Measurements from ENCODE around the gene KIFBP. TPM values are rescaled to one million over a fixed set of nuclear protein-coding genes. Genes with fewer than 3 reads are reported as not detected.
"Not testable (repeated sequence)": the region's sequence is repeated elsewhere in the genome, so short reads cannot be mapped to it uniquely, and the experiment has no call there.

The KIFBP gene
- total RNA-seq, 2 experiments from 2014 or later, result 16.4 to 18.3 TPM

- Mint-ChIP-seq H3K27me3 (no peaks in the 10 kb centered on the region), H3K9me3 (no peaks in the 10 kb centered on the region), H3K4me1 (peaks cover 41% of the 10 kb centered on the region), H3K27ac (no peak overlapping the region), H3K36me3 (ENCODE audit: low read depth) (peaks cover 75% of the 10 kb centered on the region), H3K4me3 (no peak overlapping the region)
- POLR2A ChIA-PET, result no interaction called here
- CTCF ChIA-PET, result no interaction called here
- no peak for DNase-seq
These were observed 25.5 kb upstream of the KIFBP start for GRCh38 chr10:68963151-68963550.

GRCh38 chr10:68973975-68974374, 14.6 kb upstream of the KIFBP start:
- H3K27ac Mint-ChIP-seq, result peak overlapping the region; percentile 12
- no peak overlapping the region for H3K4me3 Mint-ChIP-seq
- no peaks in the 10 kb centered on the region for H3K27me3 Mint-ChIP-seq
- peaks cover 28% of the 10 kb centered on the region for H3K4me1 Mint-ChIP-seq
- H3K9me3 Mint-ChIP-seq, result no peaks in the 10 kb centered on the region
- DNase-seq, result no peak
- ChIA-PET POLR2A (interaction anchor here (1.5 to 2.4 kb wide), 3 partner anchors 10 to 18 kb away, joined by 6 to 15 read pairs (median 9); partner anchors contain the start of gene DDX21), CTCF (interaction anchor here (0.9 kb wide), 1 partner anchor 14 kb away, joined by 3 read pairs; no protein-coding TSS in a partner anchor)
- H3K36me3 Mint-ChIP-seq (ENCODE audit: low read depth), result peaks cover 79% of the 10 kb centered on the region

GRCh38 chr10:68975936-68976473, 12.6 kb upstream of the KIFBP start:
- H3K27ac Mint-ChIP-seq, H3K4me3 Mint-ChIP-seq, H3K9me3 Mint-ChIP-seq, CTCF ChIA-PET, H3K27me3 Mint-ChIP-seq, DNase-seq: not testable (repeated sequence)
- Mint-ChIP-seq H3K4me1 (peaks cover 18% of the 10 kb centered on the region), H3K36me3 (ENCODE audit: low read depth) (peaks cover 82% of the 10 kb centered on the region)
- POLR2A ChIA-PET, result interaction anchor here (1.1 to 1.5 kb wide), 2 partner anchors 10 to 16 kb away, joined by 3 read pairs; no protein-coding TSS in a partner anchor

GRCh38 chr10:68979738-68980137, 8.9 kb upstream of the KIFBP start:
- POLR2A ChIA-PET, result interaction anchor here (2.1 kb wide), 1 partner anchor 10 kb away, joined by 8 read pairs; no protein-coding TSS in a partner anchor
- H3K27ac Mint-ChIP-seq, result peak overlapping the region; percentile 5
- H3K36me3 Mint-ChIP-seq (ENCODE audit: low read depth), result peaks cover 79% of the 10 kb centered on the region
- peaks cover 10% of the 10 kb centered on the region for H3K4me1 Mint-ChIP-seq
- not testable (repeated sequence) for H3K27me3 Mint-ChIP-seq, DNase-seq, H3K4me3 Mint-ChIP-seq, H3K9me3 Mint-ChIP-seq
- CTCF ChIA-PET, result interaction anchor here (1.2 to 1.4 kb wide), 3 partner anchors 8 to 116 kb away, joined by 3 read pairs; partner anchors contain the start of gene DDX21

- DNase-seq, result no peak
- H3K27ac Mint-ChIP-seq, result no peak overlapping the region
- ChIA-PET CTCF (interaction anchor here (0.6 to 1.6 kb wide), 9 partner anchors 11 to 121 kb away, joined by 3 to 14 read pairs (median 4); partner anchors contain the start of gene DDX21), POLR2A (interaction anchor here (0.9 to 1.5 kb wide), 5 partner anchors 11 to 120 kb away, joined by 3 to 5 read pairs (median 4); partner anchors contain the start of gene DDX21)
- peaks cover 79% of the 10 kb centered on the region for H3K36me3 Mint-ChIP-seq (ENCODE audit: low read depth)
- no peaks in the 10 kb centered on the region for H3K27me3 Mint-ChIP-seq
- no peaks in the 10 kb centered on the region for H3K9me3 Mint-ChIP-seq
- H3K4me1 Mint-ChIP-seq, result peaks cover 9% of the 10 kb centered on the region
- no peak overlapping the region for H3K4me3 Mint-ChIP-seq
These were observed 7.5 kb upstream of the KIFBP start for GRCh38 chr10:68981074-68981473.

- POLR2A ChIA-PET, result interaction anchor here (2.5 kb wide), 1 partner anchor 8 kb away, joined by 9 read pairs; no protein-coding TSS in a partner anchor
- no peak overlapping the region for H3K4me3 Mint-ChIP-seq
- H3K4me1 Mint-ChIP-seq, result peaks cover 12% of the 10 kb centered on the region
- no peak overlapping the region for H3K27ac Mint-ChIP-seq
- no peak for DNase-seq
- no peaks in the 10 kb centered on the region for H3K27me3 Mint-ChIP-seq
- H3K36me3 Mint-ChIP-seq (ENCODE audit: low read depth), result peaks cover 74% of the 10 kb centered on the region
- CTCF ChIA-PET, result no interaction called here
- H3K9me3 Mint-ChIP-seq, result no peaks in the 10 kb centered on the region
These were observed 6.2 kb upstream of the KIFBP start for GRCh38 chr10:68982389-68982788.

GRCh38 chr10:68987611-68988010, 992 bp upstream of the KIFBP start:
- Mint-ChIP-seq H3K4me1 (peaks cover 49% of the 10 kb centered on the region), H3K27ac (peak overlapping the region; percentile 29)
- POLR2A ChIA-PET, result interaction anchor here (0.9 to 3.6 kb wide), 9 partner anchors 14 to 241 kb away, joined by 3 to 18 read pairs (median 4); partner anchors contain the start of genes DDX21, SRGN and SUPV3L1

GRCh38 chr10:68989317-68989990, 851 bp downstream of the KIFBP start:
- Mint-ChIP-seq H3K9me3 (no peaks in the 10 kb centered on the region), H3K4me3 (peak overlapping the region; percentile 97), H3K36me3 (ENCODE audit: low read depth) (peaks cover 30% of the 10 kb centered on the region), H3K27ac (peak overlapping the region; percentile 89), H3K4me1 (peaks cover 62% of the 10 kb centered on the region), H3K27me3 (no peaks in the 10 kb centered on the region)
- POLR2A ChIA-PET, result interaction anchor here (0.7 to 3.6 kb wide), 14 partner anchors 16 to 240 kb away, joined by 3 to 18 read pairs (median 4); partner anchors contain the start of genes DDX21, DDX50 and SRGN
- CTCF ChIA-PET, result interaction anchor here (0.8 to 4.1 kb wide), 8 partner anchors 16 to 104 kb away, joined by 3 to 26 read pairs (median 6); partner anchors contain the start of genes DDX21 and SRGN
- DNase-seq, result no peak

More at GRCh38 chr10:68987611-68988010, 992 bp upstream of the KIFBP start:
- Mint-ChIP-seq H3K27me3 (no peaks in the 10 kb centered on the region), H3K9me3 (no peaks in the 10 kb centered on the region), H3K36me3 (ENCODE audit: low read depth) (peaks cover 42% of the 10 kb centered on the region), H3K4me3 (no peak overlapping the region)
- no peak for DNase-seq
- CTCF ChIA-PET, result interaction anchor here (0.7 to 4.1 kb wide), 13 partner anchors 8 to 405 kb away, joined by 3 to 26 read pairs (median 4); partner anchors contain the start of gene DDX21

- Mint-ChIP-seq H3K9me3 (no peaks in the 10 kb centered on the region), H3K4me1 (peaks cover 70% of the 10 kb centered on the region), H3K27me3 (no peaks in the 10 kb centered on the region), H3K27ac (no peak overlapping the region), H3K4me3 (no peak overlapping the region), H3K36me3 (ENCODE audit: low read depth) (peaks cover 15% of the 10 kb centered on the region)
- ChIA-PET POLR2A (interaction anchor here (0.7 kb wide), 1 partner anchor 37 kb away, joined by 3 read pairs; the partner anchor contains the start of gene DDX21), CTCF (interaction anchor here (0.6 to 1.2 kb wide), 2 partner anchors 12 to 23 kb away, joined by 3 to 5 read pairs; no protein-coding TSS in a partner anchor)
- no peak for DNase-seq
These were observed 4.2 kb downstream of the KIFBP start for GRCh38 chr10:68992636-68993440.

- DNase-seq, result no peak
- ChIA-PET POLR2A (no interaction called here), CTCF (no interaction called here)
- peaks cover 22% of the 10 kb centered on the region for H3K36me3 Mint-ChIP-seq (ENCODE audit: low read depth)
- H3K9me3 Mint-ChIP-seq, result no peaks in the 10 kb centered on the region
- H3K27me3 Mint-ChIP-seq, result no peaks in the 10 kb centered on the region
- peak overlapping the region; percentile 78 for H3K27ac Mint-ChIP-seq
- peak overlapping the region; percentile 10 for H3K4me3 Mint-ChIP-seq
- H3K4me1 Mint-ChIP-seq, result peaks cover 50% of the 10 kb centered on the region
These were observed 8.6 kb downstream of the KIFBP start for GRCh38 chr10:68997211-68997610.

- H3K27me3 Mint-ChIP-seq, result no peaks in the 10 kb centered on the region
- no peak overlapping the region for H3K4me3 Mint-ChIP-seq
- ChIA-PET CTCF (interaction anchor here (0.8 to 4.2 kb wide), 24 partner anchors 9 to 388 kb away, joined by 3 to 112 read pairs (median 5); partner anchors contain the start of genes DDX21, KIFBP and SRGN), POLR2A (interaction anchor here (0.7 to 4.8 kb wide), 11 partner anchors 15 to 100 kb away, joined by 3 to 49 read pairs (median 4); partner anchors contain the start of genes KIFBP and SRGN)
- no peaks in the 10 kb centered on the region for H3K9me3 Mint-ChIP-seq
- peaks cover 23% of the 10 kb centered on the region for H3K36me3 Mint-ChIP-seq (ENCODE audit: low read depth)
- DNase-seq, result no peak
- H3K27ac Mint-ChIP-seq, result no peak overlapping the region
- peaks cover 12% of the 10 kb centered on the region for H3K4me1 Mint-ChIP-seq
These were observed 16.2 kb downstream of the KIFBP start for GRCh38 chr10:69004821-69005220.
